C4-2B (cell line): Measurements from ENCODE around the gene FBN3.

ENCODE experiments used
- CTCF ChIP-seq: fragments of 450-650 bp; conservative IDR thresholded peaks from 2 replicates; pipeline ENCODE4 v1.5.1; 2017; ENCODE audit warnings: mild to moderate bottlenecking
- ZFX ChIP-seq: fragments of 450-650 bp; IDR thresholded peaks from 2 replicates; pipeline ENCODE4 v1.6.1; 2017

GRCh38 chr19:8128551-8128950 is 20.8 kb downstream of the FBN3 start:
- TF ChIP-seq CTCF (no peak), ZFX (no peak)
